Measurements from ENCODE around the gene RASAL1.

The RASAL1 gene

GRCh38 chr12:113162102-113163029, 26.8 kb upstream of the RASAL1 start:
- DNase-seq (ENCODE audit: insufficient read length, low spot score), result no peak
- FAIRE-seq, result no peak

DNA sequence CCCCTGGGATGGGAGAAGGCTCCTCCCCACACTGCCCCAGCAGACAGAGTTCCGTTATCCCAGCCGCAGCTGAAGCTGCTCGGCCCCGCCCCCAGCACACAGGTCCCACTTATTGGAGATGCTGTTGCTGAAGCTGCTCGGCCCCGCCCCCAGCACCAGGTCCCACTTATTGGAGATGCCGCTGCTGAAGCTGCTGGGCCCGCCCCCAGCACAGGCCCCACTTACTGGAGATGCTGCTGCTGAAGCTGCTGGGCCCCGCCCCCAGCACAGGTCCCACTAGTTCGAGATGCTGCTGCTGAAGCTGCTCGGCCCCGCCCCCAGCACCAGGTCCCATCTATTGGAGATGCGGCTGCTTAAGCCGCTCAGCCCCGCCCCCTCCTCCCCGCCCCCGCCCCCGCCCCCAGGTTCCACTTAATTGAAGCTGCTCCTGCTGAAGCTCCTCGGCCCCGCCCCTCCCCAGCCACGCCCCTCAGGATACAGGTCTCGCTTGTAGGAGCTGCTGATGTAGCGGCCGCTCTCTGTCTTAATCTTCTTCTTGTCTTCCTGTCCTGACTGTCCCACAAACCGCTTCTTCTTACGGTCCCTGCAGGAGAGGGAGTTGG, 26.0 kb upstream of the RASAL1 start:
- DNase-seq (ENCODE audit: insufficient read length, low spot score) (peak; percentile 52), FAIRE-seq (no peak)

GRCh38 chr12:113159937-113160336, 24.4 kb upstream of the RASAL1 start:
- no peak for FAIRE-seq
- DNase-seq (ENCODE audit: insufficient read length, low spot score), result no peak

- DNase-seq (ENCODE audit: insufficient read length, low spot score), result no peak
- FAIRE-seq, result no peak
Observed at GRCh38 chr12:113158439-113159203, 23.1 kb upstream of the RASAL1 start.

DNA sequence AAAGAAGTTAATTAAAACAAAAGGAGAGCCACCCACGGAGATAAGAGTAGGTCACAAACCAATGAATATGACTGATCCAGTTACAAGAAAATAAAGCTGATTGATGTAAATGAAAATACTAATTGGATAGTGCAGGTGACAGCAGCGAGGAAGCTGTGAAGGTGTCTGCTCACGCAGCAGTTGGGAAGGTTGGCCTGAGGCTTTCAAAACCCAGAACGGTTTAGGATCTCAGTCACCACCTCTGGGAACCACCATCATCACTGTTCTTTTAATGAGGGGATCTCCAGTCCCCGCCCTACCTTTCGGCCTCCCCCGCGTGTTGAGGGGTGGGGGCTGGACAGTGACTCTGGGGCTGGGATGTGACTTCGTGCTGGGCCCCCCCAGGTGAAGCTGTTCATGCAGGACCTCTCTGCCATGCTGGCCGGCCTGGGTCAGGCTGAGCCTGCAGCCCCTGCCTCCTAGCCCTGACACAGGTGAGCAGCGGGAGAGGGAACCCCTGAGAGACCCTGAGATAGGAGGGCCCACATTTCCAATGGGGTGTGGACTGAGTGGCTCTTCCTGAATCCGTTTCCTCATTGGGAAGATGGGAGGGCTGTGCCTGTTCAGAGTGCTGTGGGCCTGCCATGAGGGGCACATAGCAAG, 21.8 kb upstream of the RASAL1 start:
- no peak for FAIRE-seq
- DNase-seq (ENCODE audit: insufficient read length, low spot score), result no peak

GRCh38 chr12:113155646-113156045, 20.1 kb upstream of the RASAL1 start:
- DNase-seq (ENCODE audit: insufficient read length, low spot score), result no peak
- no peak for FAIRE-seq

DNA sequence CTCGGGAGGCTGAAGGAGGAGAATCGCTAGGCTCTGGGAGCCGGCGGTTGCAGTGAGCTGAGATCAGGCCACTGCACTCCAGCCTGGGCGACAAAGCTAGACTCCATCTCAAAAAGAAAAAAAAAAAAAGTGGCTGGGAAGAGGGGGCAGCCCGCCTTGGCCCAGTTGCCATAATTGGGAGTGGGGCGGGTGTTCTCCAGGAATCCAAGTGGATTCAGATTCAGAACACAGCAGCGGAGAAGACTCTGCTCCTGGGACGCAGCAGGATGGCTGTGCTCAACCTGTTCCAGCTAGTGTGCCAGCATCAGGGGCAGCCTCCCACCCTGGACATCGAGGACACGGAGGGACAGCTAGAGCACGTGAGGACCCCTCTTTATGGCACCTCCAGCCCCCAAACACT, 19.5 kb upstream of the RASAL1 start:
- DNase-seq (ENCODE audit: insufficient read length, low spot score) (no peak), FAIRE-seq (no peak)

- no peak for DNase-seq (ENCODE audit: insufficient read length, low spot score)
- FAIRE-seq, result peak; percentile 78
Observed at GRCh38 chr12:113154351-113154973, 18.9 kb upstream of the RASAL1 start.

- FAIRE-seq, result peak; percentile 70
- peak; percentile 85 for DNase-seq (ENCODE audit: insufficient read length, low spot score)
Observed at GRCh38 chr12:113152835-113153814, 17.6 kb upstream of the RASAL1 start.

GRCh38 chr12:113152196-113152834, 16.8 kb upstream of the RASAL1 start:
- no peak for DNase-seq (ENCODE audit: insufficient read length, low spot score)
- no peak for FAIRE-seq

- FAIRE-seq (no peak), DNase-seq (ENCODE audit: insufficient read length, low spot score) (no peak)
Observed at GRCh38 chr12:113151655-113152054, 16.1 kb upstream of the RASAL1 start.

- DNase-seq (ENCODE audit: insufficient read length, low spot score) (no peak), FAIRE-seq (no peak)
Observed at GRCh38 chr12:113149361-113150150, 14.0 kb upstream of the RASAL1 start, which contains the start of gene CFAP73. TSS of gene CFAP73 (plus strand) at chr12:113149724. CDS start at chr12:113149858, 134 bp downstream.

DNA sequence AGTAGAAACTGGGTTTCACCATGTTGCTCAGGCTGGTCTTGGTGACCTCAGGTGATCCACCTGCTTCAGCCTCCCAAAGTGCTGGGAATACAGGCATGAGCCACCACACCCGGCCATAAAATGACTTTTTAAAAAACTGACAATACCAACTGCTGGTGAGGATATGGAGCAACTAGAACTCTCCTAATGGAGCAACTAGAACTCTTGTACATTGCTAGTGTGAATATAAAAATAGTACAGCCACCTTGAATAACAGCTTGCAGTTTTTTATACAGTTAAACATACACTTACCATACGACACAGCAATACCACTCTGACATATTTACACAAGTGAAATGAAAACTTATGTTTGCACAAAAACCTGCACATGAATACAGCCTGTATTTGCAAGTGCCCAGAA, 11.4 kb upstream of the RASAL1 start:
- FAIRE-seq (no peak), DNase-seq (ENCODE audit: insufficient read length, low spot score) (no peak)

- no peak for FAIRE-seq
- DNase-seq (ENCODE audit: insufficient read length, low spot score), result no peak
Observed at GRCh38 chr12:113145720-113146551, 10.4 kb upstream of the RASAL1 start.

DNA sequence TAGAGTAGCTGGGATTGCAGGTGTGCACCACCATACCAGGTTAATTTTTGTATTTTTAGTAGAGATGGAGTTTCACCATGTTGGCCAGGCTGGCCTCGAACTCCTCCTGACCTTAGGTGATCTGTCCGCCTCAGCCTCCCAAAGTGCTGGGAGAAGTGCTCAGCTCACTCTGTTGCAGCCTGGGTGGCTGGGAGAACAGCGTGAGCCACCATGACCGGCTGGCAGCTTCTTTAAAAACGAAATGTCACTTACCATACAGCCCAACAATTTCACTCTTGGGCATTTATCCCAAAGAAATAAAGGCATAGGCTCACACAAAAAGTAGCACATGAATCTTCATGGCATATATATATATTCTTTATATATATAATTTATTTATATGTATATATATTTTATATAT, 9.2 kb upstream of the RASAL1 start:
- DNase-seq (ENCODE audit: insufficient read length, low spot score) (no peak), FAIRE-seq (no peak)

- DNase-seq (ENCODE audit: insufficient read length, low spot score) (no peak), FAIRE-seq (no peak)
Observed at GRCh38 chr12:113143959-113144358, 8.4 kb upstream of the RASAL1 start.

- no peak for DNase-seq (ENCODE audit: insufficient read length, low spot score)
- FAIRE-seq, result no peak
Observed at GRCh38 chr12:113142886-113143332, 7.3 kb upstream of the RASAL1 start.

All from GM19239 (cell line).